HK-2 (cell line): ENCODE results near the gene OSBPL6.
A peak's percentile ranks its signal among the peaks of the same experiment; 100 is the strongest.
"Not testable (repeated sequence)": the region's sequence is repeated elsewhere in the genome, so short reads cannot be mapped to it uniquely, and the experiment has no call there.

Source experiments
- DNase-seq: peaks from one replicate; pipeline ENCODE4 v3.0.0-alpha.2; 2018; ENCODE audit not compliant: unreplicated experiment

The OSBPL6 gene

DNA sequence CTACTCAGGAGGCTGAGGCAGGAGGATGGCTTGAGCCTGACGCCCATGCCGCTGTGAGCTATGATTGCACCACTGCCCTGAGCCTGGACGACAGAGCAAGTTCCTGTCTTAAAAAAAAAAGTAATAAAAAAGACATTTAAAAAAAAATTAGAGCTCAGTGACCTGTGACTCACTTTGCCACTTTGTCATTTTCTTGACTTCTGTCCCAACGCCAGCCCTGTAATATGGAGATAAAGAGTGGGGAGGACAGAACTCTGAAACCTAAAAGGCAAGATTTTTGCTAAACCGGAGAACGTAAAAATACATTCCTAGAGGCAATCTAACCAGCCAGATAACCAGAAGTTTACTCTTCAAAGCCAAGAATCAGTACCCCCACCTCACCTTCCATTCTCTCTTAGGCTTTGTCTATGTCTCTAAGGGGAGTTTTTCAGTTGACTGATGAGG is 207.7 kb downstream of the OSBPL6 start:
- no peak for DNase-seq

DNA sequence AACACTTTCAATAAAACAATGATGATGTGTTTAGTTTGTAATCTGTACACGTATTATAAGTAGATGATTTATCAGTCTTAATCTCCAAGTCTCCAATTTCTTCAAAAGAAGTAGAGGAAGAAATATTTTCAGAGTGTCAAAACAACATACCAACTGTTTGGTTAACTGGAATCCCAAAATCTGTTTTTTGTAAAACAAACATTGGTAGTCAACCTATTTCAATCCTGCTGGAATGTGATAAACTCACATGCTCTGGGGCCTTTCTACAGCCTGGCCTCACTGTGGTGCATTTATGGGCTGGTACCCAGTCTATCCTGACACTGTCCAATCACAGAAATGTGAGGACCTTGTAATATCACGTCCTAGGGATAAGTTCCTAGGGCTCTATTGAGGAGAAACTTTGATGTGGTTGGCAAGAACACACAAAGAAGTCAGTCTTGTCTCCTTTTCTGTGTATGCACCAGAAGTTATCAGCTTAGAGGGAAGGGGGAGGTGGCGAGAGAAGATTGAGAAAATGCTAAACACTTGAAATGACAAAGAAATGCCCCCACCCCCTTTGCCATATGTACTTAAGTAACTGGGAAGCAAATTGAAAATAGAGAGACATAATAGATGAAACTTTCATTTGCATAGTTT is 209.5 kb downstream of the OSBPL6 start:
- DNase-seq = no peak

DNA sequence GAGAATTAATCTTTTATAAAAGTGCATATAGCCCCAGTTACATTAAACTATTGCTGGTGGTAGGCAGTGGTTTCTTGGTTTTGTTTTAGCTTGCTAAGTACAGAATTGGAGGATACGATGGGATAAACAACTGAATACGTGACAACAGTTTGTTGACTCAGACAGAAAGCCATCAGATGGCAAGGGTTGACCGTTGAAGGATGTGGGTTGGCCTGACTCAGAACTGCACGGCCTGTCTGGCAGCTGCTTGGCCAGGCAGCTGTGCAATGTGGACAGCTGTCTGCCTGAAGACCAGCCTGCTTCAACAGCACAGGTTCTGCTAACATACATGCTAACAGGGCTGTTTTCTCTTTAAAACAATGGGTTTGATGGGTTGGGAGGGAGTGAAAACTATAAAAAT is 210.1 kb downstream of the OSBPL6 start:
- peak; percentile 34 for DNase-seq

DNA sequence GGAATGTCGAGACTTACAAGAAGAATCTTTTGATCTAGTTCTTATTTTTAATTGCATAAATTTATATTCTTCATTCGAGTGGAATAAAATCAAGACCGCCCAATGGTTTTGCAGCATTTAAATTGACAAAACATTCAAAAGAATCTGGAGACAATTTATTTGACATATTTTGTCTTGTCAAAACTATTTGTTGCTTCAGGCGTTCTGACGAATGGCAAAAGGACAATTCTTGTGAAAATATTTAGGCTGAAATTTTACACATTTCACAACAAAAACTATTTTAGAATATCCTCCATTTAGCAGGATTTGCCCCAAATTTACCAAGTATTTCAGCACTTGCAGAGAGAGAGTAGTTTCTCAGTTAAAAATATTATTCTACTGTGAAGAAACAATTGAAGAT is 214.9 kb downstream of the OSBPL6 start:
- no peak for DNase-seq

DNA sequence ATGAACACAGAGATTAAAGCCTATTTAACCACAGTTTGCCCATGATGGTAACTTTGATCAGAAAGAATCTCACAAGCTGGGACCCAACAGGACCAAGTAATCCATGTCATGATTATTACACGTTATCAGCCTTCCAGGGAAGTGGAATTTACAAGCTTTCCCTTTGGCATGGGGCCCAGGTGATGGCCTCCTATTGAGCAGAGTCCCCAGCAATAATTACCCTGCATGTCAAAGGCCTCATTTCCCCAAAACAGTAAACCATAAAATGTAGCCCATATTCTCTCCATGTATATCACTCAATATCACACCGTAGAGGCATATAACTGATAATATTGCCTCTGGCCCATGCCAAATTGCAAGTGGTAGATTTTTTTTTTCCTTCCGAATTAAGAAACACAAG is 217.7 kb downstream of the OSBPL6 start:
- DNase-seq = no peak

DNA sequence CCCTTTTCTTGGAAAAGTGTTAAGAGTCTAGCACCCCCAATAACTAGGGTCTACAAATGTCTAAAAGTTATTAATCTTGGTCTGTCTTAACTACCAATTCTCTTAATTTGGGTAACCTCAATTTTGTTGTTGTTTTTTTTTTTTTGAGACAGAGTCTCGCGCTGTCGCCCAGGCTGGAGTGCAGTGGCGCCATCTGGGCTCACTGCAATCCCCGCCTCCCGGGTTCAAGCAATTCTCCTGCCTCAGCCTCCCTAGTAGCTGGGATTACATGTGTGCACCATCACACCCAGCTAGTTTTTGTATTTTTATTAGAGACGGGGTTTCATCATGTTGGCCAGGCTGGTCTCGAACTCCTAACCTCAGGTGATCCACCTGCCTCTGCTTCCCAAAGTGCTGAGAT is 218.1 kb downstream of the OSBPL6 start:
- DNase-seq = not testable (repeated sequence)

DNA sequence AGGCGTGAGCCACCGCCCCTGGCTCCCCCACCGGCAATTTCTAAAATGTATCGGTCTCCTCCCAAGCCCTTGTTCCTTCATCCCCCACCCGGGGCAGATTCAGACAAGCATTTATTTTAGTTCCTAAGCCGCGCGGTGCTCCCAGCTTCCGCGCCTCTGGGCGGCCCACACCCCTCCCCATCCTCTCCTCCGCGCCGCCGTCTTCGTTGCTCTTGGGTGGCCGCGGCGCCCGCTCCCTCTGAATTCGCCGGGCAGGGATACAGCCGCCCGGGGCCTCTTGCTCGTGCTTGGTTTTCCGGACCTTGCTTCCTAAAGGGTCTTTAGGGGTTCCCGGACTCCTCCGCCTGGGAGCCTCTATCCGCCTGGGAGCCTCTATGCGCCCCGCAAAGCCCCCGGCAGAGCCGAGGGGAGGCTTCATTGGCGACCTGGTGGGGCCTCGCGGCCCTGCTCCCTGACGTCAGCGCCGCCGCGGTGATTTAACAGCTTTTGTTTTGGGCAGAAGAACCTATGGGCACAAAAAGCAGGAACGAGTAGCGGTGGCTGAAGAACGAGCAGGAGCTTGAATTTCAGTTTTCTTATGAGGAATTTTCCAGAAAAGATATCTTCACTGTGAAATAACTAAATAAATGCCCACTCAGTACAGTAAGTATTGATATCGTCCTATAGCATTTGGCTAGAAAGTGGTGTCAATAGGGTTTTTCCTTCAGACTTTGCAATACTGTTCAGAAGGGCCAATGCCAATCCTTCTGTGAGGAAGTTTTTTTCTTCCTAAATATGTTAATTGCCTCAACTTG is 219.4 kb downstream of the OSBPL6 start:
- peak; percentile 84 for DNase-seq

DNA sequence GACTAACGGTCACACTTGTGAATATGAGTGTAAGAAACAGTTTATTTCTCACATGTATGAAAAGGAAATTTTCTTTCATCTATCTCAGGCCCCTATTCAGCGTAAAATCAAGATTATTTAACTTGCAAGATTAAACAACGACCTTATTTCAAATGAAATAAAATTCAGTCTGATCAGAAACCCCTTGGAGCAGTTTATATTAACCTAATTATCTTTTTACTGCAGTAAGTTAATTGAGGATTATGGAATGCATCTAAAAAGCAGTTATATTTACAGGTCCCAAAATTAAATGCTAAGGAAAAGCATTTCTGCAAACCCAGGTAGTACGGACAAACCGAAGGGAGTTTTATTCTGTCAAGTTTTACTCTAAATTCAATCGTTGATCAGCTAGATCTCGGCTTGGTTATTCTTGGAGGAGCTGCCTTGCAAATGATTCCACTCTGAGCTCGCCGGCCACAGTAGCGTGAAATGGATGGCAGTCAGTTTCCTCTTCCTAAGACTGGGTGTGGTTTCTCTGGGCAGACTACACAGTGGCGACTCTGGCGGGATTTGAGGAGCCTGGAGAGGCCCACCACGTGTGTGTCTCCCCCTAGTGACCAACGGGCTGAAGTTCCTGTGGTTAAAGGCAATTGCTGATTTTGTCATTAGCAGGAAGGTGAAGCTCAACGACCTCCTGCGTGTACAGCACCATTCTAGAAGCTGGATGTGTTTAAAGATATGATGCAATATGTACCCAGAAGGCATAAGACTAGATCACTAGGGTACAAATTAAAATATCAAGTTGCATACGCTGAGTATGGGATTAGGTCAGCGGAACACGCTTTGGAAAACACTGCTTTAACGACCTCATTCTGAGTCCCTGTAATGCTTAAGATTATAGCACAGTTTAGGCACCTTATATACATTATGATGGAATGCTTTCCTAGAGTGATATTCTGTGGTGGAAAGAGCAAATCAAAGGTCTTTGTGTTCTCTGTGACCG is 220.2 kb downstream of the OSBPL6 start:
- DNase-seq = peak; percentile 90

DNA sequence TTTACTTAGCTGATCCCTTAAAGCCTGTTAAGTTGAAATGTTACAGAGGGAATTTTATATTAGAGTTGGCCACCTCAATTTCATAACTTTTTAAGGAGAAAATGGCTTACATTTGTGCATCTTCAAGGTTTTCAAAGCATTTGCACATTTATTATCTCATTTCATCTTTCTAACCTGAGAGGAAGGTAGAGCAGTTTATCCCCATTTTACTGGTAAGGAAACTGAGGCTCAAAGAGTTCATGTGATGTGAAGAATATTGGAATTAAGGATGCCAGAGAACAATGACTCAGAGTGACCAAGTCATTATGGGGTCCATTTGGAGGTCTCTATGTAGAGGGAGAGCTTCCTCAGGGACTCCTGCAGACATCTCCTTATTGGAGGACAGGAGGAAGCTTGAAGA is 221.7 kb downstream of the OSBPL6 start:
- DNase-seq = no peak

DNA sequence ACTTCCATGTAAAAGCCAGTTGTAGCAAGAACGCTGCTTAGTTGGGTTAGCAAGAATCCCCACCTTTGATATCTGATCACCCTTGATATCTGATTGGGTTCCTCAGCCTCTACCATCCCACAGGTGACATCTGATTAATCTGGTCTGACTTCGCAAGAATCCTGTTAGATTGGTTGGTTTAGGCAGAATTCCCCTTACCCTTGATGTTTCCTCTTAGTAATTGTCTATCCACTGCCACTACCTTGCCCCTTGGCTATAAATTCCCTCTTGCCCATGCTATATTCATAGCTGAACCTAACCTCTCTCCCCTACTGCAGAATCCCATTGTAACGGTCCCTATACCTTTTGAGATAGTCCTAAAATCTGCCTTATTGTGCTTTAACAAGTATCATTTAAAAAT is 223.6 kb downstream of the OSBPL6 start:
- DNase-seq = no peak

DNA sequence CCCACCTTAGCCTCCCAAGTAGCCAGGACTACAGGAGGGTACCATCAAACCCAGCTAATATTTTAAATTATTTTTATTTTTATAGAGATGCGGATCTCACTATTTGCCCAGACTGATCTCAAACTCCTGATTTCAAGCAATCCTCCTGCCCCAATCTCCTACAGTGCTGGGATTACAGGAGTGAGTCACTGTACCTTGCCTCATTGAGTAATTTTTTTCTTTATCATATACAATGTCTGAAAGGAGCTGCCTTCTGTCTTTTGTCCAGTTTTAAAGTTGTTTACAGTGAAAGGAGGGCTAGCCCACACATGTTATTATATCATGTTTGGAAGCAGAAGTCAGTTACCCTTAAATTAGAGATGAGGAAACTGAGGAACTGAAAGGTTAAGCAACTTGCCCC is 224.1 kb downstream of the OSBPL6 start:
- no peak for DNase-seq

DNA sequence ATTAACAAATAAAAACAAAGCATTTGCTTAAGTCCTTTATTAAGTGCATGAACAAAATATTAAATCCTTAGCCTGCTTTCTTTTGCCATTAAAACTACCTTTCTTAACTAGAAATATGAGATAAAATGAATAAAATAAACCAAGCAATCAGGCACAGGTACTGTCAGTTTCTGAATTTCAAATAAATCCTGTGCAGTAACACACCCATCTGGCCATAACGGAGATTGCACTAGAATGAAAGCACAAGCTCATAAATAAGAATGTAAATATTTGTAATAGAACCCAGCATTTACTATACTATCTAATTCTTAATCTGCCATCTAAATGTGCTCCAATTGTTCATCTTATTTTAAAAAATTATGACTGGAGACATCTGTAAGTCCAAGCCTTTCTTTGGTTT is 224.8 kb downstream of the OSBPL6 start:
- no peak for DNase-seq

DNA sequence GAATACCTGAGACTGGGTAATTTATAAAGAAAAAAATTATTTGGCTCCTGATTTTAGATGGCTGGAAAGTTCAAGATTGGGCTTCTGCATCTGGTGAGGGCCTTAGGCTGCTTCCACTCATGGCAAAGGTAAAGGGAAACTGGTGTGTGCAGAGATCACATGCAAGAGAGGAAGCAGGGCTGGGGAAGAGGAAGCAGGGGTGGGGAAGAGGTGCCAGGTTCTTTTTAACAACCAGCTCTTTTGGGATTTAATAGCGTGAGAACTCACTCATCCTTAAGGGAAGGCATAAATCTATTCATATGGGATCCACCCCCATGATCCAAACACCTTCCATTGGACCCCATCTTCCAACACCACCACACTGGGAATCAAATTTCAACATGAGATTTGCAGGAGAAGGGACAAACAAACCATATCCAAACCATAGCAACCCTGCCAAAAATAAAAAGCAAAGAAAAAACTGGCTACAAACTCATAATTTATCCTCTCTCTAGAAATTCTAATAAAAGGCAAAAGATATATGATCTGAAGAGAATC is 226.2 kb downstream of the OSBPL6 start:
- DNase-seq = no peak

DNA sequence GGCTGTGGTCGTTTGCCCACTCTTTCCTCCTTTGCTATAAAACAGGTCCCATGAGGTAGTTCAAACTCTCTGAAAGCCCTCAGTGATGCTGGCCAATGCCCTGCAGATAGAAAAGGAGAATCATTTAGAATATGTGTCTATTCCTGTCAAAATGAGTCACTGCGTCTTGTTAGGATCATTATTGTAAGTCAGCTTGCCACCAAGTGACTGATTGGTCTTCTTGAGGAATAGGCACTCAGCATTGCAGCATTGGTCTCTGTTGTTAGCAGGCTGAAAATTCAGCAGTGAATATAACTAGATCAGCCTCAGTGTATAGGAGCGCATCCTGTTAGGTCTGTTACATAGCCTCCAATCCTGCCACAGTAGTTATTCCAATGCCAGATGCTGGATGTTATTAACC is 227.8 kb downstream of the OSBPL6 start:
- no peak for DNase-seq

DNA sequence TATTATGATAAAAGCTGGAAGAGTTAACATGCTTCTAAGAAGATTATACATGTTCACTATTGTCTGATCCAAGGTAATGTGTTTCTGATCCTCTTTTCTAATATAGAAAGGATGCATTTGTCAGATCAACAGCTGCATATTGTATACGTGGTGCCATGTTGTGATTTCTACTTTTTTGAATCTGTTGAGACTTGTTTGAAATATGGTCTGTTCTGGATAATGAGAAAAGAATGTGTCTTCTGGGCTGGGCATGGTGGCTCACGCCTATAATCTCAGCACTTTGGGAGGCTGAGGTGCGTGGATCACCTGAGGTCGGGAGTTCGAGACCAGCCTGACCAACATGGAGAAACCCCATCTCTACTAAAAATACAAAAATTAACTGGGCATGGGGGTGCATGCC is 229.4 kb downstream of the OSBPL6 start:
- DNase-seq = not testable (repeated sequence)

DNA sequence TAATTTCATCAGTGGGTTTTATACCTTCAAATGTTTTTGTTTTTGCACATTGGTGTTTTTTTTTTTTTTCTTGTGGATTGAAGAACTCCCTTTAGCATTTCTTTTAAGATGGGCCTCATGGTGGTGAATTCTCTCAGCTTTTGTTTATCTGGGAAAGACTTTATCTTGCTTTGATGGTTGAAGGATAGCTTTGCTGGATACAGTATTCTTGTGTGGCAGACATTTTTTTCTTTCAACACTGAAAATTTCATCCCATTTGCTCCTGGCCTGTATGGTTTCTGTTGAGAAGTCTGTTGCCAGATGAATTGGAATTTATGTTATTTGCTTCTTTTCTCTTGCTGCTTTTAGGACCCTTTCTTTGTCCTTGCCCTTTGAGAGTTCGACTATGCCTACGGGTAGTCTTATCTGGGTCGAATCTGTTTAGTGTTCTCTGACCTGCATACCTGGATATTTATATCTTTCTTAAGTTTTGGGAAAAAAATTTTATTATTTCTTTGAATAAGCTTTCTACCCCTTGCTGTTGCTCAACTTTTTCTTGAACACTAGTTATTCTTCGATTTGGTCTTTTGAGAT is 231.0 kb downstream of the OSBPL6 start:
- DNase-seq = no peak

DNA sequence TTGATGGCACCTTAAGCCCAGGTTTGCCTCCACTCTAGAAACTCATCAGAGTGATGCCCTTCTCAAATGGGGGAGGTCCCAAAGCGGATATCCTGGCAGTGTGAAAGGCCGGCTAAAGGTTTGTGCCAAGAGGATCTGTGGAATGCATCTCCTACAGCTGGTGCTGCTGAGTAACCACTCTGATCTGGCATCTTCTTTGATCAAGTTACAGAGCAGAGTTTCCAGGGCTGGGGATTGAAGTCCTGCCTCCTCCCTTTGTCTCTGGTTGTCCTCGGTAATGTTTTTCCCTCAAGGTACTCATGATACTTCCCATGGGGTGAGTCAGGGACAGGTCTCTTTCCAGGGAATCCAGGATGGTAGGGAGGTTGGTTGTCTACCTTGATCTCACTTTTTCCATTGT is 232.1 kb downstream of the OSBPL6 start:
- no peak for DNase-seq

DNA sequence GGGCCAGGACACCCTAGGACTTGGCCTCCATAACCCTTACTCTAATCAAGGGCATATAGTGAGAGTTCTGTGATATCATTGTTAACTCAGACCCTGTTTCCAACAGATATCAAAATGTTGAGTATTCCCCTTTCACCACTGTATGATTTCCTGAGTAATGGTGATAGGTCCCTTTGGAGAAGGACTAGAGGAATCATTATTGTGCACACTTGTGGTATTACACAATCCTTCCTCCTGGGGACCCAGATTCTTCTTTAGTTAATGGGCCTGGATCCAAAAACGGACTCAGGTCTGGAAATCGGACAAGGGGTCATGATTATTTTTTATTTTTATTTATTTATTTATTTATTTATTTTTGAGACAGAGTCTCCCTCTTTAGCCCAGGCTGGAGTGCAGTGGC is 233.1 kb downstream of the OSBPL6 start:
- DNase-seq = no peak

DNA sequence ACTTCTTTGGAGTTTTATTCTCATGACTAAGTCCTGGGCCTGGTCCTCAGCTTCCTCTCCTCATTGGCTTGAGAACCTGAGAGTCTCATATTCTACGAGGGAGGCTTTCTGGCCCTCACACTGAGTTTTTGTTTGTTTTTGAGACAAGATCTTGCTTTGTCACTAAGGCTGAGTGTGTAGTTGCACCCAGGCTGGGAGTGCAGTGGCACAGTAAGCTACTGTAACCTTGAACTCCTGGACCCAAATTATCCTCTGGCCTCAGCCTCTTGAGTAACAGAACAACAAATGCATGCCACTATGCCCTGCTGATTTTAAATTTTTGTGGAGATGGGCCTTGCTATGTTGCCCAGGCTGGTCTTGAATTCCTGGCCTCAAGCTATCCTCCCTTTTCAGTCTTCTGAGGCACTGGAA is 234.1 kb downstream of the OSBPL6 start:
- no peak for DNase-seq

DNA sequence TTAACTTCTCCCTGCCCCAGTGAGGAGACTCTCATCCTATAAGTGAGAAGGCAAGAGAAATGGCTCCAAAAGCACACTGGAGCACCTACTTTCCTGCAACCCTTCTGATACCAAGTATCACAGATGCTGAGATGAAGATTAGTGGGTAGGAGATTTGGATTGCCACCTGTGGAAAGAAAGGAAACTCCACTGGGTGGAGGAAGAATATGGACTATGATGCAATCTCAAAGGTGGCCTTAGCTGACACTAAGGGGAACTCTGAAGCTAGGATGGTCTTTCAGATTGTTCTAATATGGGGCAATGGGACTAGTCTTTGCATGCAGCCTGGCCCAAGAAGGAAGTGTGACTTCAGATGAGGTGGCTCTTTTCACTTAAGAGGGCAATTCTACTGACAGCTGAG is 235.0 kb downstream of the OSBPL6 start:
- DNase-seq = no peak

DNA sequence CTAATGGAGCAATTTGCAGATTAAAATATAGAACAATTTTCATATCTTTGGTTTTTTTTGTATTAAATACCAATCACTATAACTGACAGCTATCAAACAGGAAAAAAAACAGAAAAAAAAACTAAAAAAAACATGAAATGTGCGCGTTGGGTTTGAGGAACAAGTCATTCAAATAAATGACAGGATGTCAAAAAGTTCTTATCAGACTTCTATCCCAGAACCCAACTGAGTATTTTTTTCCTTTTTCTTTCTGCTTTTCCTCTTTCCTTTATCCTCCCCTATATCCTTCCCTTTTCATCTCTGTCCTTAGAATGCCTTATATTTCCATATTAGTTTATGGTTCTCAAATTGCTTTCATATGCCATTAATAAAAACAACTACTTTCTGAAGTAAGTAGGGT is 242.3 kb downstream of the OSBPL6 start:
- DNase-seq = no peak

DNA sequence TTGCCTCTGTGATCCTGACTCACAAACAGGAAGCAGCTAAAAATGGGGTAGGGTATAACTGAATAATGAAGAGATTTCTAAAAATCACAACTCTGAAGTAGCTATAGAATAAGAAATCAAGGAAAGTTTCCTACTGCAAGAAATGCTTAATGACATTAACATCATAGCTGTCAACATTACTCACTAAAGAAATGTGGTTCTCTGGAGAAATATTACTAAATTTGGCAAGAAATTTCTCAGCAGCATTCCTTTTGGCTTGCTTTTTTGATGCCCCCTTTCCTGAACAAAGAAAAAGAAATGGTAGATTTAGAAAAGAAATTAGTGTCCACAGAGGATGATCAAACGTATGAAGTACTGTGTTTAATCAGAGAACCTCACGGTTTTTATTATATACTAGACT is 247.1 kb downstream of the OSBPL6 start:
- DNase-seq = no peak
